H1 (cell line): ENCODE results near the gene GULP1. TPM values are rescaled to one million over a fixed set of nuclear protein-coding genes. Genes with fewer than 3 reads are reported as not detected.

Source experiments
- CTCF ChIA-PET: fragments of 300-600 bp; sonication (Branson Sonifier 250); formaldehyde crosslinking; loops from one replicate; lab custom pipeline; 2021; ENCODE audit not compliant: partially characterized antibody; lab: Charles Lee
- POLR2A ChIA-PET: fragments of 300-600 bp; sonication (Branson Sonifier 250); formaldehyde crosslinking; loops from one replicate; lab custom pipeline; 2021; ENCODE audit warnings: inconsistent platforms; ENCODE audit not compliant: partially characterized antibody; lab: Charles Lee
- DNase-seq, 2 experiments: peaks; one replicate each; pipeline versions ENCODE4 v3.0.0 to v3.0.0-alpha.2; 2010 to 2022; ENCODE audit warnings: low spot score in 2 of 2, low read depth in 1 of 2, mixed read lengths in 1 of 2
- FAIRE-seq: peaks from 2 replicates; lab custom pipeline; 2011; peaks lifted over from hg19 to GRCh38; lab: Jason Lieb, UNC
- H2AFZ ChIP-seq: 2 replicates; pipeline ENCODE4 v1.8.1; 2012; ENCODE audit warnings: low read length, inconsistent platforms
- H2AK5ac ChIP-seq: 2 replicates; pipeline ENCODE4 v1.6.1; 2013; ENCODE audit warnings: low read depth, low read length
- H2BK120ac ChIP-seq: replicated peaks from 2 replicates; pipeline ENCODE3; 2013; ENCODE audit warnings: low read depth, low read length, inconsistent platforms
- H2BK12ac ChIP-seq: 2 replicates; pipeline ENCODE4 v1.6.1; 2013; ENCODE audit warnings: low read depth, low read length
- H2BK15ac ChIP-seq: 2 replicates; pipeline ENCODE4 v1.6.1; 2013; ENCODE audit warnings: low read length
- H2BK20ac ChIP-seq: 2 replicates; pipeline ENCODE4 v1.6.1; 2013; ENCODE audit warnings: low read length
- H2BK5ac ChIP-seq: 2 replicates; pipeline ENCODE4 v1.6.1; 2013; ENCODE audit warnings: low read depth, low read length
- H3K14ac ChIP-seq: 2 replicates; pipeline ENCODE4 v1.6.1; 2013; ENCODE audit warnings: inconsistent platforms; ENCODE audit not compliant: insufficient read length
- H3K18ac ChIP-seq: 2 replicates; pipeline ENCODE4 v1.6.1; 2013; ENCODE audit warnings: low read length; ENCODE audit errors: extremely low read depth
- H3K23ac ChIP-seq: 2 replicates; pipeline ENCODE4 v1.6.1; 2013; ENCODE audit warnings: inconsistent platforms; ENCODE audit not compliant: insufficient read length
- H3K23me2 ChIP-seq: 2 replicates; pipeline ENCODE4 v1.6.1; 2013; ENCODE audit warnings: low read depth, low read length
- H3K27ac ChIP-seq: 2 replicates; pipeline ENCODE4 v1.6.1; 2011; ENCODE audit warnings: low read depth, low read length, inconsistent platforms
- H3K27me3 ChIP-seq, 4 experiments: replicated peaks in 1 of 4; 1 replicate in 1 of 4; 2 replicates in 3 of 4; pipeline versions ENCODE4 v1.6.1 to v1.8.1; 2011 to 2013; ENCODE audit warnings: low read length in 3 of 4, mild to moderate bottlenecking in 3 of 4, inconsistent platforms in 2 of 4, mixed read lengths in 2 of 4, moderate library complexity in 1 of 4; ENCODE audit not compliant: control insufficient read depth in 3 of 4, insufficient read depth in 3 of 4; ENCODE audit errors: extremely low read depth in 1 of 4
- H3K36me3 ChIP-seq, 4 experiments: 2 replicates each; pipeline versions ENCODE4 v1.6.1 to v1.8.1; 2011 to 2013; ENCODE audit warnings: mild to moderate bottlenecking in 4 of 4, low read length in 3 of 4, moderate library complexity in 2 of 4, control low read depth in 1 of 4, inconsistent platforms in 1 of 4; ENCODE audit not compliant: insufficient read depth in 4 of 4, control insufficient read depth in 2 of 4
- H3K4ac ChIP-seq: replicated peaks from 2 replicates; pipeline ENCODE3; 2013; ENCODE audit warnings: low read length, low read depth, mixed read lengths, inconsistent platforms; ENCODE audit not compliant: insufficient read length
- H3K4me1 ChIP-seq, 4 experiments: replicated peaks in 1 of 4; 1 replicate in 1 of 4; 2 replicates in 3 of 4; pipeline versions ENCODE4 v1.6.1 to v1.8.1; 2011 to 2013; ENCODE audit warnings: low read length in 3 of 4, inconsistent platforms in 2 of 4, mixed read lengths in 1 of 4; ENCODE audit not compliant: insufficient read depth in 4 of 4, control insufficient read depth in 3 of 4
- H3K4me2 ChIP-seq, 2 experiments: 2 replicates each; pipeline versions ENCODE4 v1.6.1 to v1.8.1; 2011 to 2013; ENCODE audit warnings: low read depth in 2 of 2, low read length in 2 of 2, control low read depth in 1 of 2, inconsistent platforms in 1 of 2, mild to moderate bottlenecking in 1 of 2; ENCODE audit not compliant: insufficient read depth in 1 of 2
- H3K4me3 ChIP-seq, 4 experiments: fragments of 200-600, 300-600 bp in 1 of 4; sonication (generic), shearing (Covaris generic), sonication (Bioruptor Twin) in 1 of 4; 2 replicates each; pipeline versions ENCODE4 v1.5.1 to v1.8.1; 2011 to 2016; ENCODE audit warnings: low read length in 4 of 4, low read depth in 3 of 4, control low read depth in 2 of 4, inconsistent platforms in 2 of 4, mild to moderate bottlenecking in 2 of 4, mixed read lengths in 1 of 4, moderate library complexity in 1 of 4; ENCODE audit not compliant: insufficient read depth in 2 of 4; ENCODE audit errors: extremely low read depth in 1 of 4
- H3K56ac ChIP-seq: replicated peaks from 2 replicates; pipeline ENCODE3; 2013; ENCODE audit warnings: low read depth, mild to moderate bottlenecking, mixed read lengths, low read length, inconsistent platforms; ENCODE audit not compliant: insufficient read length
- H3K79me1 ChIP-seq: 2 replicates; pipeline ENCODE4 v1.6.1; 2013; ENCODE audit warnings: low read depth, low read length, control low read depth
- H3K79me2 ChIP-seq, 2 experiments: 2 replicates each; pipeline versions ENCODE4 v1.6.1 to v1.8.1; 2012 to 2013; ENCODE audit warnings: low read length in 2 of 2, mild to moderate bottlenecking in 2 of 2, inconsistent platforms in 1 of 2; ENCODE audit not compliant: insufficient read depth in 2 of 2, control insufficient read depth in 1 of 2
- H3K9ac ChIP-seq, 4 experiments: replicated peaks in 1 of 4; 1 replicate in 1 of 4; 2 replicates in 3 of 4; pipeline versions ENCODE4 v1.6.1 to v1.8.1; 2011 to 2013; ENCODE audit warnings: low read depth in 3 of 4, low read length in 3 of 4, control low read depth in 2 of 4, mild to moderate bottlenecking in 2 of 4, moderate library complexity in 2 of 4, inconsistent platforms in 1 of 4; ENCODE audit errors: extremely low read depth in 1 of 4
- H3K9me3 ChIP-seq, 2 experiments: 2 replicates each; pipeline versions ENCODE4 v1.6.1 to v1.8.1; 2012 to 2013; ENCODE audit warnings: mild to moderate bottlenecking in 2 of 2, moderate library complexity in 2 of 2, control low read depth in 1 of 2, inconsistent platforms in 1 of 2, low read depth in 1 of 2, low read length in 1 of 2, mixed read lengths in 1 of 2; ENCODE audit not compliant: insufficient read depth in 2 of 2
- H4K20me1 ChIP-seq, 2 experiments: replicated peaks in 1 of 2; 2 replicates each; pipeline versions ENCODE3 to v1.8.1; 2011 to 2013; ENCODE audit warnings: inconsistent platforms in 2 of 2, low read length in 2 of 2, mild to moderate bottlenecking in 1 of 2; ENCODE audit not compliant: insufficient read depth in 2 of 2, control insufficient read depth in 1 of 2
- H4K5ac ChIP-seq: 2 replicates; pipeline ENCODE4 v1.6.1; 2013; ENCODE audit warnings: low read length, low read depth, mixed read lengths, inconsistent platforms; ENCODE audit not compliant: insufficient read length
- H4K8ac ChIP-seq: 2 replicates; pipeline ENCODE4 v1.8.0; 2013; ENCODE audit warnings: mild to moderate bottlenecking, moderate library complexity, low read length, inconsistent platforms; ENCODE audit not compliant: insufficient read depth; ENCODE audit errors: extremely low read depth
- H4K91ac ChIP-seq: replicated peaks from 2 replicates; pipeline ENCODE3; 2013; ENCODE audit warnings: low read length, mixed read lengths, inconsistent platforms; ENCODE audit not compliant: insufficient read length
- POLR2A ChIP-seq, 2 experiments: IDR thresholded peaks; 1 replicate in 1 of 2; 2 replicates in 1 of 2; pipeline ENCODE4 v1.6.1; 2011; ENCODE audit warnings: low read depth in 2 of 2, low read length in 2 of 2, mild to moderate bottlenecking in 2 of 2; ENCODE audit errors: control extremely low read depth in 1 of 2
- TCF12 ChIP-seq: IDR thresholded peaks from 2 replicates; pipeline ENCODE4 v1.6.1; 2011; ENCODE audit warnings: low read depth, mild to moderate bottlenecking, low read length
- WGBS, 2 experiments: shearing (Covaris generic) in 1 of 2; methylation state at CpG; one replicate each; pipeline versions ENCODE4 v1.1.6 to v1.1.7; 2013 to 2015; ENCODE audit warnings: low lambda C conversion rate in 2 of 2, mixed read lengths in 2 of 2, inconsistent platforms in 1 of 2, low coverage in 1 of 2, missing lambda C conversion rate in 1 of 2; ENCODE audit not compliant: insufficient replicate concordance in 2 of 2, insufficient coverage in 1 of 2, insufficient read length in 1 of 2; ENCODE audit errors: extremely low coverage in 1 of 2, missing lambda C conversion rate in 1 of 2; 5-methylcytosine and 5-hydroxymethylcytosine counted together
- polyA plus RNA-seq, 7 experiments: library from polyadenylated mRNA; depleted of rRNA in 3 of 7; stranded (reverse) in 5 of 7; unstranded in 2 of 7; fragments of >200 nt in 5 of 7; fragments of 200-250 nt in 2 of 7; gene quantifications; 1 replicate in 5 of 7; 2 replicates in 1 of 7; 4 replicates in 1 of 7; pipeline versions ENCODE4 v1.2.1 to v1.2.3, GENCODE V29; 2011 to 2013; ENCODE audit warnings: missing spikeins in 2 of 7, mixed read lengths in 2 of 7
- total RNA-seq: library from RNA; stranded (reverse); fragmentation: NEBNext Ultra II Directional; extraction: Animal tissue kit (Norgen Biotek cat#: 25700); gene quantifications from 2 replicates; pipeline ENCODE4 v1.2.1, GENCODE V29; 2021

The GULP1 gene
- total and polyA plus RNA-seq, 2 of the 8 experiments (the other 6 are each of a cell fraction or from before 2014, with no cell fraction given), result 69.7 to 139 TPM

DNA sequence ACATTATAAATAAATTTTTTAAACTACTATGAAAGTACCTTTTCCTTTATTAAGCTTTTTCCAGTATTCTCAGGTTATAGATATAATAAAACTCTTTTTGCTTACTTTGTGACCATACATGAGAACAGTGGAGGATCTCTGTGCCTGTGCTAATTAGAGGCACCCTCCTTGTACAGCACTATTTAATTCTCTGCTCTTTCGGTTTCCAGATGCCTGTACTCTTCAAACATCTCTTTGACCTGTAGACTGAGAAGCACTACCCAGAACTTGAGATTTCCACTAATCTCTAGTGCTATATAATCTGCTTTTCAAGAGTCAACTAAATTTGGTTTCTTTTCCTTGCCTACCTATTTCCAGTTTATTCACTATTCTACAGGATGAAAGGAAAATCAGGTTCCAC lies 131.1 kb downstream of the GULP1 start:
- Histone ChIP-seq H4K91ac (no peak overlapping the region), H3K27ac (no peak overlapping the region), H3K9me3 (no peaks in the 10 kb centered on the region), H3K18ac (no peak overlapping the region), H3K23me2 (no peaks in the 10 kb centered on the region), H2AFZ (no peak overlapping the region), H4K20me1 (peaks cover 0 to 7% of the 10 kb centered on the region in 2 experiments), H2AK5ac (no peak overlapping the region)
- FAIRE-seq, result no peak
- no peak for TF ChIP-seq POLR2A (IDR thresholded peaks at IDR 0.05; ENCODE audit: control extremely low read depth in 1 of 2, low read depth in 2 of 2, low read length in 2 of 2)
- no peak for TF ChIP-seq TCF12
- TF ChIP-seq, all 59 proteins: peak for 0
- no peaks in the 10 kb centered on the region for H3K27me3 ChIP-seq
- WGBS, 2 experiments, result 79% methylated on average over 1 of the region's 1 CpG; no CpG with 5 or more reads in 1 of the 2 experiments
- no peak overlapping the region for H2BK15ac ChIP-seq
- no peak overlapping the region for H2BK5ac ChIP-seq
- POLR2A ChIA-PET, result no interaction called here
- peaks cover 5% of the 10 kb centered on the region for H3K79me1 ChIP-seq
- no peak overlapping the region for H3K4ac ChIP-seq
- CTCF ChIA-PET, result interaction anchor here (0.7 kb wide), 1 partner anchor 93 kb away, joined by 3 read pairs; no protein-coding TSS in a partner anchor
- H2BK20ac ChIP-seq, result no peak overlapping the region
- H3K23ac ChIP-seq, result no peak overlapping the region
- peaks cover 0 to 97% of the 10 kb centered on the region in 2 experiments; a peak in 2 of 4 replicates for H3K79me2 ChIP-seq
- H2BK120ac ChIP-seq, result no peak overlapping the region
- H3K9ac ChIP-seq, result no peak overlapping the region
- peaks cover 0 to 6% (median 4%) of the 10 kb centered on the region in 4 experiments; a peak in 6 of 7 replicates for H3K4me1 ChIP-seq
- no peak overlapping the region for H3K4me2 ChIP-seq
- no peak overlapping the region for H3K14ac ChIP-seq
- no peak overlapping the region for H4K8ac ChIP-seq
- DNase-seq, result no peak
- H4K5ac ChIP-seq, result no peak overlapping the region
- no peak overlapping the region for H2BK12ac ChIP-seq
- no peaks in the 10 kb centered on the region; a peak in 2 of 8 replicates for H3K36me3 ChIP-seq
- no peak overlapping the region for H3K56ac ChIP-seq
- H3K4me3 ChIP-seq, result no peak overlapping the region
